HCT116 (cell line): ENCODE measurements around the gene GPRC5A. TPM values are rescaled to one million over a fixed set of nuclear protein-coding genes. Genes with fewer than 3 reads are reported as not detected.

ENCODE experiments used
- ATAC-seq: fragments of 200-7000 bp; cut with Tn5 transposase; 2 replicates; pipeline ENCODE4 v1.9.1; 2020; ENCODE audit warnings: mild to moderate bottlenecking, moderate library complexity
- BruUV-seq: library from RNA; stranded (reverse); fragments of 400-500 nt; replicated peaks from 2 replicates; lab custom pipeline; 2021; lab: Mats Ljungman, UMichigan
- CTCF ChIA-PET: fragments of 300-600 bp; sonication (Branson Sonifier 250); formaldehyde crosslinking; loops from one replicate; lab custom pipeline; 2021; ENCODE audit warnings: antibody characterized with exemption; lab: Charles Lee
- POLR2A ChIA-PET: fragments of 300-600, 350-600 bp; sonication (Branson Sonifier 250); formaldehyde crosslinking; loops from one replicate; lab custom pipeline; 2021; ENCODE audit warnings: antibody characterized with exemption; lab: Charles Lee
- RAD21 ChIA-PET, 2 experiments: fragments of 300-600 bp; sonication (Branson Sonifier 250); formaldehyde crosslinking; loops; one replicate each; lab custom pipeline; 2023; ENCODE audit warnings: low total read pairs in 2 of 2; ENCODE audit not compliant: uncharacterized antibody in 2 of 2, unreplicated experiment in 2 of 2, low non-redundant PET in 1 of 2; lab: Charles Lee
- DNase-seq: peaks from one replicate; pipeline ENCODE4 v3.0.0-alpha.2; 2010; ENCODE audit warnings: low read depth, low spot score
- H2AFZ ChIP-seq: fragments of 200-600 bp; shearing (Covaris generic), sonication (generic); 2 replicates; pipeline ENCODE4 v1.6.1; 2017; ENCODE audit warnings: low read depth, mixed run types, mixed read lengths, antibody characterized with exemption, low read length; ENCODE audit not compliant: poor library complexity, severe bottlenecking
- H3K27ac ChIP-seq: 2 replicates; pipeline ENCODE4 v1.5.1; 2012; ENCODE audit warnings: low read depth, low read length
- H3K27me3 ChIP-seq: fragments of 200-600 bp; sonication (generic); 2 replicates; pipeline ENCODE4 v1.6.1; 2016; ENCODE audit warnings: mixed run types, low read length, mixed read lengths; ENCODE audit not compliant: insufficient read depth
- H3K36me3 ChIP-seq, 2 experiments: fragments of 200-500 bp in 1 of 2; fragments of 200-600 bp in 1 of 2; sonication (Bioruptor generic) in 1 of 2; sonication (generic) in 1 of 2; 2 replicates each; pipeline versions ENCODE4 v1.5.1 to v1.6.1; 2014 to 2016; ENCODE audit warnings: low read length in 2 of 2, inconsistent platforms in 1 of 2, mixed read lengths in 1 of 2, mixed run types in 1 of 2; ENCODE audit not compliant: insufficient read depth in 2 of 2, control insufficient read depth in 1 of 2
- H3K4me1 ChIP-seq, 2 experiments: fragments of 200-600 bp in 1 of 2; sonication (generic) in 1 of 2; 2 replicates each; pipeline versions ENCODE4 v1.5.1 to v1.6.1; 2012 to 2017; ENCODE audit warnings: low read length in 2 of 2, inconsistent platforms in 1 of 2, mild to moderate bottlenecking in 1 of 2, mixed read lengths in 1 of 2, mixed run types in 1 of 2, moderate library complexity in 1 of 2; ENCODE audit not compliant: insufficient read depth in 2 of 2, control insufficient read depth in 1 of 2
- H3K4me2 ChIP-seq: fragments of 200-600 bp; sonication (generic); 2 replicates; pipeline ENCODE4 v1.6.1; 2017; ENCODE audit warnings: mixed run types, low read length, mixed read lengths
- H3K4me3 ChIP-seq, 2 experiments: fragments of 200-600 bp in 1 of 2; sonication (generic) in 1 of 2; replicated peaks in 1 of 2; 2 replicates each; pipeline ENCODE4 v1.5.1; 2011 to 2016; ENCODE audit warnings: low read length in 2 of 2, control low read depth in 1 of 2, low read depth in 1 of 2, mild to moderate bottlenecking in 1 of 2, mixed read lengths in 1 of 2, mixed run types in 1 of 2
- H3K79me2 ChIP-seq: fragments of 200-600 bp; sonication (generic); 2 replicates; pipeline ENCODE4 v1.6.1; 2017; ENCODE audit warnings: mild to moderate bottlenecking, mixed run types, low read length, moderate library complexity, mixed read lengths; ENCODE audit not compliant: insufficient read depth
- H3K9ac ChIP-seq: fragments of 200-600 bp; sonication (generic); 2 replicates; pipeline ENCODE4 v1.6.1; 2016; ENCODE audit warnings: low read length, mixed read lengths
- H3K9me2 ChIP-seq: fragments of 200-600 bp; sonication (generic), shearing (Covaris generic); 2 replicates; pipeline ENCODE4 v1.6.1; 2017; ENCODE audit warnings: mixed run types, mild to moderate bottlenecking, moderate library complexity; ENCODE audit not compliant: insufficient read depth
- H3K9me3 ChIP-seq, 2 experiments: fragments of 200-500 bp in 1 of 2; fragments of 200-600 bp in 1 of 2; sonication (Bioruptor generic) in 1 of 2; sonication (generic) in 1 of 2; 2 replicates each; pipeline ENCODE4 v1.6.1; 2014 to 2017; ENCODE audit warnings: low read length in 2 of 2, mixed read lengths in 2 of 2, inconsistent platforms in 1 of 2, low read depth in 1 of 2, mild to moderate bottlenecking in 1 of 2, mixed run types in 1 of 2, moderate library complexity in 1 of 2; ENCODE audit not compliant: control insufficient read depth in 1 of 2, insufficient read depth in 1 of 2
- H4K20me1 ChIP-seq: fragments of 200-600 bp; sonication (generic), shearing (Covaris generic); 2 replicates; pipeline ENCODE4 v1.6.1; 2017; ENCODE audit warnings: mixed run types, mild to moderate bottlenecking, moderate library complexity; ENCODE audit not compliant: insufficient read depth
- CBX3 ChIP-seq: IDR thresholded peaks from 2 replicates; pipeline ENCODE4 v1.6.1; 2012; ENCODE audit warnings: low read depth
- CEBPB ChIP-seq: IDR thresholded peaks from 2 replicates; pipeline ENCODE4 v1.6.1; 2012; ENCODE audit warnings: low read depth
- EGR1 ChIP-seq: IDR thresholded peaks from 2 replicates; pipeline ENCODE4 v1.6.1; 2012; ENCODE audit warnings: low read depth
- ELF1 ChIP-seq: IDR thresholded peaks from 2 replicates; pipeline ENCODE4 v1.6.1; 2012; ENCODE audit warnings: low read depth, borderline replicate concordance
- EZH2 ChIP-seq: fragments of 200-600 bp; sonication (generic); IDR thresholded peaks from 2 replicates; pipeline ENCODE4 v1.6.1; 2017; ENCODE audit warnings: antibody characterized with exemption, mixed run types
- EZH2phosphoT487 ChIP-seq: fragments of 200-600 bp; IDR thresholded peaks from 2 replicates; pipeline ENCODE4 v1.6.1; 2018; ENCODE audit warnings: antibody characterized with exemption, borderline replicate concordance
- JUND ChIP-seq: IDR thresholded peaks from 2 replicates; pipeline ENCODE4 v1.6.1; 2012
- POLR2A ChIP-seq: IDR thresholded peaks from 2 replicates; pipeline ENCODE4 v1.7.0; 2011; ENCODE audit warnings: borderline replicate concordance; ENCODE audit not compliant: insufficient read depth, insufficient read length; ENCODE audit errors: extremely low read depth
- POLR2AphosphoS5 ChIP-seq: IDR thresholded peaks from 2 replicates; pipeline ENCODE4 v1.6.1; 2011; ENCODE audit warnings: mild to moderate bottlenecking, low read depth, low read length, moderate library complexity
- RAD21 ChIP-seq: IDR thresholded peaks from 2 replicates; pipeline ENCODE4 v1.6.1; 2012; ENCODE audit warnings: low read depth, mild to moderate bottlenecking
- SRF ChIP-seq: IDR thresholded peaks from 2 replicates; pipeline ENCODE4 v1.6.1; 2012; ENCODE audit warnings: low read depth
- TCF7L2 ChIP-seq: IDR thresholded peaks from 2 replicates; pipeline ENCODE4 v1.7.0; 2011; ENCODE audit warnings: borderline replicate concordance, inconsistent platforms; ENCODE audit not compliant: insufficient read depth, insufficient read length; ENCODE audit errors: extremely low read depth
- YY1 ChIP-seq: IDR thresholded peaks from 2 replicates; pipeline ENCODE4 v1.6.1; 2011; ENCODE audit warnings: low read length, low read depth, moderate library complexity, mild to moderate bottlenecking; ENCODE audit not compliant: insufficient replicate concordance; ENCODE audit errors: extremely low read depth
- ZNF274 ChIP-seq: fragments of 200-500 bp; sonication (Bioruptor generic); IDR thresholded peaks from 2 replicates; pipeline ENCODE4 v1.6.1; 2014; ENCODE audit warnings: mild to moderate bottlenecking, low read depth, low read length, inconsistent platforms
- intact Hi-C: fragments of 100-400 bp; cut with micrococcal nuclease; formaldehyde crosslinking; loops from 2 replicates; pipeline ENCODE4 v1.10.0; 2022
- total RNA-seq: library from RNA; stranded (reverse); gene quantifications from one replicate; pipeline ENCODE4 v1.2.1, GENCODE V29; 2021; ENCODE audit not compliant: unreplicated experiment
- TF ChIP-seq, protein P1 (sequence below): IDR thresholded peaks from 2 replicates; pipeline ENCODE4 v1.6.1; 2012
- TF ChIP-seq, protein P2 (sequence below): IDR thresholded peaks from 2 replicates; pipeline ENCODE4 v1.6.1; 2011; ENCODE audit warnings: mild to moderate bottlenecking, low read length, moderate library complexity; ENCODE audit not compliant: insufficient replicate concordance; ENCODE audit errors: extremely low read depth

Gene GPRC5A
- total RNA-seq, 1 experiment from 2014 or later = 305 TPM

DNA sequence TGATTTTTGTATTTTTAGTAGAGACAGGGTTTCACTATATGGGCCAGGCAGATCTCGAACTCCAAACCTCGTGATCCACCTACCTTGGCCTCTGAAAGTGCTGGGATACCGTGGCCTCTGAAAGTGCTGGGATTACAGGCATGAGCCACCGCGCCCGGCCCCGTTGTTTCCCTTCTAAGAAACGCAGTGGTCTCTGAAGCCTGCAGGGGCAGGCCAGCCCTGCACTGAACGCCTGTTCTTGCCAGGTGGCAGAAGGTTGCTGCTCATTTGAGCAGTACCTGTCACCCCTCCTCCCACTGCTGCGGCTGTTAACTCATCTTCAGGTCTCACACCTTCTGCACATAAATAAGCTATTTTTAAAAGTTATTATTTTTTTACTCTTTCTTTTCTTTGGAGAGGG lies 24.3 kb downstream of the GPRC5A start:
- no TSS peak for BruUV-seq
- H2AFZ ChIP-seq = no peak overlapping the region
- H3K27me3 ChIP-seq = no peaks in the 10 kb centered on the region
- no peak overlapping the region for H3K4me3 ChIP-seq
- RAD21 ChIA-PET = no interaction called here
- H4K20me1 ChIP-seq = peaks cover 13% of the 10 kb centered on the region; the same call in 1 of the 2 replicates
- peaks cover 46 to 61% of the 10 kb centered on the region in 2 experiments for H3K36me3 ChIP-seq
- peaks cover 0 to 30% of the 10 kb centered on the region in 2 experiments; a peak in 3 of 4 replicates for H3K4me1 ChIP-seq
- TF ChIP-seq SRF (no peak), CBX3 (no peak), CEBPB (no peak), EZH2 (no peak), POLR2A (no peak), RAD21 (peak; percentile 5; the same call in 1 of the 2 replicates)
- intact Hi-C loops = loop anchor here (1.0 to 5.0 kb wide), 3 partner anchors 68 to 297 kb away; no protein-coding TSS in a partner anchor
- no peaks in the 10 kb centered on the region for H3K9me3 ChIP-seq
- no peak overlapping the region for H3K4me2 ChIP-seq
- CTCF ChIA-PET = interaction anchor here (1.0 to 1.5 kb wide), 5 partner anchors 60 to 296 kb away, joined by 3 to 4 read pairs (median 3); no protein-coding TSS in a partner anchor
- peak overlapping the region; percentile 13; the same call in 1 of the 2 replicates for H3K27ac ChIP-seq
- H3K9ac ChIP-seq = no peak overlapping the region
- H3K79me2 ChIP-seq = peaks cover 65% of the 10 kb centered on the region
- DNase-seq (no peak), ATAC-seq (peak; percentile 44)
- H3K9me2 ChIP-seq = no peaks in the 10 kb centered on the region
- POLR2A ChIA-PET = interaction anchor here (1.5 kb wide), 1 partner anchor 25 kb away, joined by 4 read pairs; the partner anchor contains the start of gene GPRC5A

DNA sequence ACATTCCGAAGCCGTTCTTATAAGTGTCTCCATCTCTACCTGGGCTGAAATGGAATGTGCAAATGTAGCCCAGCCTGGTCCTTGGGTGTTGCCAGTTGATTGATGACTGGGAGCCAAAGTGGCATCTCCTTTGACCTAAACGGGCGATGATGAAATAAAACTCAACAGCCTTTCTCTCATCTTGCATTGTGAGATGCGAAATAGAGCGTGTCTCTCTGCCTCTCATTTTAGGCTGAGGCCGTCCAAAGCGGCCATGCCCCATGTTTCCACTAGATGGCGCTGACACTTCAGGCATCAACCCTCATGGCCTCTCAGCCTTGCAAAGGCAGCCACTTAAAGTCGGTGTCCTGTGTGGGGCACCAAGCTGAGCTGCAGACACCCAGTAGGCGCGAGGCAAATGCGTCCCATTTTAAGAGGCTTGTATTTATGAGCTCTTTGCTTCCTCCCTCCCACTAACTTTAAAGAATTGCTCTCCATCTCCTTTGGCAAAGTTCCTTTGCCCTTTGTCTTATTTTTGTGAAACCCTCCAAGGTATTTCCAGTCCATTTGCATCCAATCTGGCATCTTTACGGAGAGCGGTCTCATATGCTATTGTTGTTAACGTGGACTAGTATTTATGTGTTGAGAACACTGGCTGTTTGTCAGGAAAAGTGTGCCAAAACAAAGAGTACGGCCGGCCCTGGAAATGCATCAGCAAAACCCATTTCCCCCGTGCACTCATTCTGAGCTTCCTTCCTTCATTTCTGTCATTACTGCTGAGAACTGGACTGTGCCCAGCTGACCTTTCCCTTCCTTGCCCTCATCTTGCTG lies 25.0 kb downstream of the GPRC5A start:
- BruUV-seq = no TSS peak
- intact Hi-C loops = loop anchor here (1.0 to 5.0 kb wide), 3 partner anchors 67 to 296 kb away; no protein-coding TSS in a partner anchor
- ChIA-PET CTCF (interaction anchor here (1.2 to 1.5 kb wide), 4 partner anchors 60 to 295 kb away, joined by 3 to 4 read pairs (median 3); no protein-coding TSS in a partner anchor), POLR2A (interaction anchor here (0.9 to 1.5 kb wide), 2 partner anchors 11 to 25 kb away, joined by 3 to 4 read pairs; partner anchors contain the start of gene GPRC5A), RAD21 (no interaction called here)
- Histone ChIP-seq H3K9me3 (no peaks in the 10 kb centered on the region), H3K36me3 (peaks cover 42 to 60% of the 10 kb centered on the region in 2 experiments), H3K4me3 (no peak overlapping the region), H3K9me2 (no peaks in the 10 kb centered on the region), H3K9ac (no peak overlapping the region), H3K79me2 (peaks cover 58% of the 10 kb centered on the region), H4K20me1 (peaks cover 13% of the 10 kb centered on the region; the same call in 1 of the 2 replicates), H3K27ac (peak overlapping the region; percentile 13; the same call in 1 of the 2 replicates), H3K4me2 (no peak overlapping the region), H3K4me1 (peaks cover 0 to 30% of the 10 kb centered on the region in 2 experiments; a peak in 3 of 4 replicates), H2AFZ (no peak overlapping the region), H3K27me3 (no peaks in the 10 kb centered on the region)
- ATAC-seq (peak; percentile 81), DNase-seq (peak; percentile 48)
- TF ChIP-seq EGR1 = no peak
- peak; percentile 47; the same call in 1 of the 2 replicates for TF ChIP-seq CEBPB
- peak; percentile 40; the same call in 1 of the 2 replicates for TF ChIP-seq JUND
- TF ChIP-seq YY1 = peak; percentile 31
- TF ChIP-seq, protein P1, sequence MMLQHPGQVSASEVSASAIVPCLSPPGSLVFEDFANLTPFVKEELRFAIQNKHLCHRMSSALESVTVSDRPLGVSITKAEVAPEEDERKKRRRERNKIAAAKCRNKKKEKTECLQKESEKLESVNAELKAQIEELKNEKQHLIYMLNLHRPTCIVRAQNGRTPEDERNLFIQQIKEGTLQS = no peak
- TF ChIP-seq ELF1 = no peak
- no peak for TF ChIP-seq EZH2phosphoT487
- no peak for TF ChIP-seq POLR2A
- no peak for TF ChIP-seq SRF
- TF ChIP-seq, protein P2, sequence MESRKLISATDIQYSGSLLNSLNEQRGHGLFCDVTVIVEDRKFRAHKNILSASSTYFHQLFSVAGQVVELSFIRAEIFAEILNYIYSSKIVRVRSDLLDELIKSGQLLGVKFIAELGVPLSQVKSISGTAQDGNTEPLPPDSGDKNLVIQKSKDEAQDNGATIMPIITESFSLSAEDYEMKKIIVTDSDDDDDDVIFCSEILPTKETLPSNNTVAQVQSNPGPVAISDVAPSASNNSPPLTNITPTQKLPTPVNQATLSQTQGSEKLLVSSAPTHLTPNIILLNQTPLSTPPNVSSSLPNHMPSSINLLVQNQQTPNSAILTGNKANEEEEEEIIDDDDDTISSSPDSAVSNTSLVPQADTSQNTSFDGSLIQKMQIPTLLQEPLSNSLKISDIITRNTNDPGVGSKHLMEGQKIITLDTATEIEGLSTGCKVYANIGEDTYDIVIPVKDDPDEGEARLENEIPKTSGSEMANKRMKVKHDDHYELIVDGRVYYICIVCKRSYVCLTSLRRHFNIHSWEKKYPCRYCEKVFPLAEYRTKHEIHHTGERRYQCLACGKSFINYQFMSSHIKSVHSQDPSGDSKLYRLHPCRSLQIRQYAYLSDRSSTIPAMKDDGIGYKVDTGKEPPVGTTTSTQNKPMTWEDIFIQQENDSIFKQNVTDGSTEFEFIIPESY = no peak
- TF ChIP-seq RAD21 = peak; percentile 84
- TF ChIP-seq ZNF274 = no peak
- TF ChIP-seq POLR2AphosphoS5 = peak; percentile 56; the same call in 1 of the 2 replicates
- TF ChIP-seq TCF7L2 = no peak
